C4-2B (cell line): ENCODE measurements around the gene SECISBP2.

Experiments used
- H3K27ac ChIP-seq: fragments of 450-650 bp; 2 replicates; pipeline ENCODE4 v1.5.1; 2017
- ZFX ChIP-seq: fragments of 450-650 bp; IDR thresholded peaks from 2 replicates; pipeline ENCODE4 v1.6.1; 2017
- TF ChIP-seq, protein P1 (sequence below): fragments of 450-650 bp; conservative IDR thresholded peaks from 2 replicates; pipeline ENCODE4 v1.5.1; 2017; ENCODE audit warnings: mild to moderate bottlenecking

SECISBP2 gene

DNA sequence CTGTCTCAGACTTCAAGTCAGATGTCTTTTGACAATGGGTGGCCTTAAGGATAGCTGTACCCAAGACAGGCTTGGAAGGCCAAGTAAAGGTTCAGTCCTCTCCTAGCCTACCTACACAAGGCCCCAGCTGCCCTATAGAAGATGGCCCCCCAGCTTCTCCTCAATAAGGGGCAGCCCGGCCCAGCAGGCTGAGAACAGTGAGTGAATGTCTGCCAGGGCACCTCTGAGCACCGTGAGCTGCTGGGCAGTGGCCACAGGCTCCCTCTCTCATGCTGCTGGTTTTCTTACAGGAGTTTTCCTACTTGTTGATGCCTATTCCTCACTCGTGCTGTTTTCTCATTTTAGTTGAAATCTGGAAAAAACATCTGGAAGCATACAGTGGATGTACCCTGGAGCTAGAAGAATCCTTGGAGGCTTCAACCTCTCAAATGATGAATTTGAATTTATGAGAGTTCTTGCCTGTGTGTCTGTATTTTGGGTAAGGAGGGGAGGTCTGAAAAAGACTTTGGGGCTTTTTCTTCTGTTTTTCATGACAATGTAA is 40.1 kb downstream of the SECISBP2 start:
- no peak for TF ChIP-seq ZFX
- TF ChIP-seq, protein P1, sequence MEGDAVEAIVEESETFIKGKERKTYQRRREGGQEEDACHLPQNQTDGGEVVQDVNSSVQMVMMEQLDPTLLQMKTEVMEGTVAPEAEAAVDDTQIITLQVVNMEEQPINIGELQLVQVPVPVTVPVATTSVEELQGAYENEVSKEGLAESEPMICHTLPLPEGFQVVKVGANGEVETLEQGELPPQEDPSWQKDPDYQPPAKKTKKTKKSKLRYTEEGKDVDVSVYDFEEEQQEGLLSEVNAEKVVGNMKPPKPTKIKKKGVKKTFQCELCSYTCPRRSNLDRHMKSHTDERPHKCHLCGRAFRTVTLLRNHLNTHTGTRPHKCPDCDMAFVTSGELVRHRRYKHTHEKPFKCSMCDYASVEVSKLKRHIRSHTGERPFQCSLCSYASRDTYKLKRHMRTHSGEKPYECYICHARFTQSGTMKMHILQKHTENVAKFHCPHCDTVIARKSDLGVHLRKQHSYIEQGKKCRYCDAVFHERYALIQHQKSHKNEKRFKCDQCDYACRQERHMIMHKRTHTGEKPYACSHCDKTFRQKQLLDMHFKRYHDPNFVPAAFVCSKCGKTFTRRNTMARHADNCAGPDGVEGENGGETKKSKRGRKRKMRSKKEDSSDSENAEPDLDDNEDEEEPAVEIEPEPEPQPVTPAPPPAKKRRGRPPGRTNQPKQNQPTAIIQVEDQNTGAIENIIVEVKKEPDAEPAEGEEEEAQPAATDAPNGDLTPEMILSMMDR = no peak
- no peak overlapping the region for H3K27ac ChIP-seq

DNA sequence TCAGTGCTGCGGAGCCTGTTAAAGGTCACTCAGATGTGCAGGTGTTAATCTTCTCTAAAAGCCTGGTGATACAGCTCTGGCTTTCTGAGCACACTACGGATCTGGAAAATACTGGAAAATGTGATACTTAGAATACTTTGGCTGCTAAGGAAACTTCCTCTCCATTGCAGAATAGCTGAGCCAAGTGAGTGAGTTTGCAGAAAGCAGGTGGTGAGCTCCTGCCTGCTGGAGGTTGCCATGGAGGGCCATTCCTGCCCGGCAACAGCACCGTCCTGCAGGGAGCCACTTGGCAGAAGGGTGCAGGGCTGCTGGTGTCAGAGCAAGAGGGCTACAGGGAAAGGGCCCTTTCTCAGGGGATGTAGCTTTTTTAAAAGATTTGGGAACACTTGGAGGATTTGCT is 40.7 kb downstream of the SECISBP2 start:
- no peak for TF ChIP-seq ZFX
- TF ChIP-seq, protein P1 = no peak

GRCh38 chr9:89359751-89360261 is 41.5 kb downstream of the SECISBP2 start:
- no peak overlapping the region for H3K27ac ChIP-seq
- TF ChIP-seq, protein P1 = no peak
- no peak for TF ChIP-seq ZFX

More for the DNA sequence above, 40.7 kb downstream of the SECISBP2 start:
- no peak overlapping the region for H3K27ac ChIP-seq

DNA sequence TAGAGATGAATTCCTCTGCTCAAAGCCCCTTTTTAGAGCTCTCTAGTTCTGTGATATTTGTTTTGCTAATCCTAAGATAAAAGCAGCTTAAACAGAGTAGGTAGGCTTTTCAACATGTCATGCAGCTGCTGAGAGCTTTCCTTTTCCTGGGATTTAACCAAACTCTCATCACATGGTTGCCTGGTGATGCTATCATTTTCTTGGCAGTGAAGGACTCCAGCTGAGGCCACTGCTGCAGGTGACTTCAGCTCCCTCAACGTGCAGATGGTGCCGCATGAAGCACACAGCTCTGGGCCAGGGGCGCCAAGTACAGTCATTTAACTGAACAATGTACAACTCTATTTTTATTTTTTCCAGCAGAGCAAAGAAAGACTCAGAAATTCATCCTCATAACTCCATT is 42.2 kb downstream of the SECISBP2 start:
- TF ChIP-seq, protein P1 = no peak
- TF ChIP-seq ZFX = no peak

DNA sequence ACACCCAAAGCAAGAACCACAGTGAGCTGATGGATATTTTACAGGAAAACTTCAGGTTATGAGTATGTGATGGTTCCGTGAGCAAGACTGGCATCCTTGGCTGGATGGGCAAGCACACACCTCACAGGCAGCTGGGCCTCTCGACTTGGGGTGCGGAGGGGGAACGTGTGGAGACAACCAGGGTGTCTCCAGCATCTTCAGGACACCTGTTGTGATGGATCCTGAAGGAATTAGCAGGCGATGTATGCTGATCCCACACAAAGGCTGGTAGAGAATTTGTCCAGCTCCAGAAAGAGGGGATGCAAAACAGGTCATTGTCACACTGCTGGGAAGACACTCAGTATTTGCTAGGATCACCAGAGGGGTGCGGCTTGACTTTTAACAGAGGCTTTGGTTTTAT is 42.7 kb downstream of the SECISBP2 start:
- TF ChIP-seq ZFX = no peak
- TF ChIP-seq, protein P1 = no peak
- H3K27ac ChIP-seq = no peak overlapping the region

More for the DNA sequence above, 42.2 kb downstream of the SECISBP2 start:
- H3K27ac ChIP-seq = no peak overlapping the region

GRCh38 chr9:89361816-89362646 is 43.7 kb downstream of the SECISBP2 start:
- TF ChIP-seq, protein P1 = no peak
- TF ChIP-seq ZFX = no peak
- no peak overlapping the region for H3K27ac ChIP-seq

- H3K27ac ChIP-seq = no peak overlapping the region
- TF ChIP-seq ZFX = no peak
- TF ChIP-seq, protein P1 = no peak
These were observed 44.5 kb downstream of the SECISBP2 start for GRCh38 chr9:89362647-89363310.
